ENCODE data around the gene BCL2L2. TPM values are rescaled to one million over a fixed set of nuclear protein-coding genes. Genes with fewer than 3 reads are reported as not detected.

Gene BCL2L2
- total and polyA plus RNA-seq, 9 of the 15 experiments (the other 6 are each of a cell fraction or from before 2014, with no cell fraction given), result 2.6 to 32.5 (median 14.7) TPM

GRCh38 chr14:23327947-23328744 lies 21.5 kb downstream of the BCL2L2 start (continued):
- TF ChIP-seq PREB (CRISPR knock-in tag; IDR thresholded peaks at IDR 0.05) (0 out of 2 replicates have a peak, but pooled peaks have one; percentile 17), ZNF644 (tag; IDR thresholded peaks at IDR 0.05; ENCODE audit: low read depth) (no peak), AFF4 (CRISPR knock-in tag; IDR thresholded peaks at IDR 0.05) (0 out of 2 replicates have a peak, but pooled peaks have one; percentile 43), RAD21 (CRISPR knock-in tag; conservative IDR thresholded peaks at IDR 0.05 in 1 of 2, IDR thresholded peaks at IDR 0.05 in 1 of 2) (peak; percentile 91 to 95), E2F8 (IDR thresholded peaks at IDR 0.05; ENCODE audit: low read depth, partially characterized antibody) (peak; percentile 31), LCOR (CRISPR knock-in tag; IDR thresholded peaks at IDR 0.05) (0 out of 2 replicates have a peak, but pooled peaks have one; percentile 43), CREB3 (tag; conservative IDR thresholded peaks at IDR 0.05; ENCODE audit: low read depth) (no peak), JUND (IDR thresholded peaks at IDR 0.05; ENCODE audit: borderline replicate concordance, low read depth, low read length) (peak; percentile 40; the same call in 1 of the 2 replicates), JUND (tag; IDR thresholded peaks at IDR 0.05; ENCODE audit: borderline replicate concordance, low read depth, low read length) (no peak), TCF7L2 (IDR thresholded peaks at IDR 0.05; ENCODE audit: low read depth, low read length) (no peak), IFI16 (CRISPR knock-in tag; IDR thresholded peaks at IDR 0.05) (no peak), DEAF1 (CRISPR knock-in tag; IDR thresholded peaks at IDR 0.05) (peak; percentile 87), TCF7 (IDR thresholded peaks at IDR 0.05; ENCODE audit: borderline replicate concordance) (no peak), XRCC4 (IDR thresholded peaks at IDR 0.05; ENCODE audit: extremely low read depth, insufficient read depth, insufficient read length) (no peak), GABPB2 (CRISPR knock-in tag; conservative IDR thresholded peaks at IDR 0.05) (no peak)

Measured in K562 (cell line).